HG03025 (cell line): ENCODE measurements around the gene TECPR1.

ENCODE experiments used
- ATAC-seq: cut with Tn5 transposase; IDR thresholded peaks from one replicate; pipeline ENCODE4 v1.9.1; 2021; ENCODE audit warnings: mild to moderate bottlenecking, moderate library complexity; ENCODE audit not compliant: unreplicated experiment, low FRiP score

The TECPR1 gene

GRCh38 chr7:98170966-98171365, 81.1 kb downstream of the TECPR1 start:
- no peak for ATAC-seq

- ATAC-seq, result no peak
Measured at GRCh38 chr7:98168904-98169621, 83.0 kb downstream of the TECPR1 start.

- no peak for ATAC-seq
Measured at GRCh38 chr7:98168181-98168903, 83.7 kb downstream of the TECPR1 start.

- ATAC-seq, result no peak
Measured at GRCh38 chr7:98167653-98168052, 84.4 kb downstream of the TECPR1 start.

- ATAC-seq, result no peak
Measured at GRCh38 chr7:98166668-98166970, 85.4 kb downstream of the TECPR1 start.

GRCh38 chr7:98165827-98166667, 86.0 kb downstream of the TECPR1 start:
- no peak for ATAC-seq
